Left ventricle myocardium inferior (tissue), 1 donor: ENCODE measurements around the gene ATP5MC3. TPM values are rescaled to one million over a fixed set of nuclear protein-coding genes. Genes with fewer than 3 reads are reported as not detected.

Source experiments
- DNase-seq: peaks from one replicate; pipeline ENCODE4 v3.0.0-alpha.2; 2020
- H3K27ac ChIP-seq: fragments of 200-600 bp; replicated peaks from 2 replicates; pipeline ENCODE4 v1.8.0; 2021
- H3K27me3 ChIP-seq: fragments of 200-600 bp; 2 replicates; pipeline ENCODE4 v1.8.0; 2021; ENCODE audit warnings: low read depth
- H3K36me3 ChIP-seq: fragments of 200-600 bp; 2 replicates; pipeline ENCODE4 v1.8.0; 2021
- H3K4me1 ChIP-seq: fragments of 200-600 bp; 2 replicates; pipeline ENCODE4 v1.8.0; 2021
- H3K4me3 ChIP-seq: fragments of 200-600 bp; 2 replicates; pipeline ENCODE4 v1.8.0; 2021; ENCODE audit warnings: mild to moderate bottlenecking, moderate library complexity
- H3K9me3 ChIP-seq: fragments of 200-600 bp; replicated peaks from 2 replicates; pipeline ENCODE4 v1.8.0; 2021
- CTCF ChIP-seq: fragments of 200-600 bp; IDR thresholded peaks from 2 replicates; pipeline ENCODE4 v1.8.0; 2021; ENCODE audit warnings: antibody characterized with exemption, mild to moderate bottlenecking, borderline replicate concordance
- intact Hi-C: fragments of 100-400 bp; cut with micrococcal nuclease; formaldehyde crosslinking; loops from one replicate; pipeline ENCODE4 v1.11.0; 2022
- total RNA-seq: library from RNA; stranded (reverse); fragmentation: NEBNext Ultra II Directional; extraction: Animal tissue kit (Norgen Biotek cat#: 25700); gene quantifications from one replicate; pipeline ENCODE4 v1.2.1, GENCODE V29; 2021
- donor health status: DM: no; HTN: yes; CAD: no; lungs with severe emphysema.

ATP5MC3 gene
- total RNA-seq, 1 donor from 2014 or later: 1,059 TPM

- peaks cover 20% of the 10 kb centered on the region for H3K4me1 ChIP-seq
- peak; percentile 69 for DNase-seq
- H3K4me3 ChIP-seq: no peak overlapping the region
- no peaks in the 10 kb centered on the region for H3K27me3 ChIP-seq
- no peaks in the 10 kb centered on the region for H3K9me3 ChIP-seq
- intact Hi-C loops: loop anchor here (10.0 kb wide), 1 partner anchor 67 kb away; no protein-coding TSS in a partner anchor
- no peak for TF ChIP-seq CTCF
- H3K36me3 ChIP-seq: no peaks in the 10 kb centered on the region
- H3K27ac ChIP-seq: peak overlapping the region; percentile 46
Observed at GRCh38 chr2:175207741-175208438, 26.4 kb upstream of the ATP5MC3 start.

- Histone ChIP-seq H3K27ac (no peak overlapping the region), H3K4me1 (peaks cover 20% of the 10 kb centered on the region), H3K27me3 (no peaks in the 10 kb centered on the region), H3K4me3 (no peak overlapping the region), H3K9me3 (no peaks in the 10 kb centered on the region), H3K36me3 (no peaks in the 10 kb centered on the region)
- intact Hi-C loops: loop anchor here (10.0 kb wide), 1 partner anchor 68 kb away; no protein-coding TSS in a partner anchor
- TF ChIP-seq CTCF: no peak
- no peak for DNase-seq
Observed at GRCh38 chr2:175206866-175207265, 25.4 kb upstream of the ATP5MC3 start.

GRCh38 chr2:175205523-175205922 lies 24.0 kb upstream of the ATP5MC3 start:
- Histone ChIP-seq H3K4me1 (peaks cover 20% of the 10 kb centered on the region), H3K4me3 (no peak overlapping the region), H3K9me3 (no peaks in the 10 kb centered on the region), H3K27ac (no peak overlapping the region), H3K36me3 (no peaks in the 10 kb centered on the region), H3K27me3 (no peaks in the 10 kb centered on the region)
- TF ChIP-seq CTCF: no peak
- DNase-seq: no peak
- intact Hi-C loops: loop anchor here (10.0 kb wide), 1 partner anchor 69 kb away; no protein-coding TSS in a partner anchor

GRCh38 chr2:175203621-175204496 lies 22.3 kb upstream of the ATP5MC3 start:
- Histone ChIP-seq H3K27ac (no peak overlapping the region), H3K36me3 (no peaks in the 10 kb centered on the region), H3K4me3 (no peak overlapping the region), H3K27me3 (no peaks in the 10 kb centered on the region), H3K4me1 (peaks cover 20% of the 10 kb centered on the region), H3K9me3 (no peaks in the 10 kb centered on the region)
- TF ChIP-seq CTCF: peak; percentile 65
- DNase-seq: no peak
- intact Hi-C loops: loop anchor here (10.0 kb wide), 1 partner anchor 71 kb away; no protein-coding TSS in a partner anchor

GRCh38 chr2:175195012-175195411 lies 13.5 kb upstream of the ATP5MC3 start:
- Histone ChIP-seq H3K4me1 (no peaks in the 10 kb centered on the region), H3K27me3 (no peaks in the 10 kb centered on the region), H3K27ac (no peak overlapping the region), H3K9me3 (peaks cover 6% of the 10 kb centered on the region), H3K4me3 (no peak overlapping the region), H3K36me3 (no peaks in the 10 kb centered on the region)
- intact Hi-C loops: no loop called here
- no peak for TF ChIP-seq CTCF
- DNase-seq: no peak
